Activated CD4-positive, alpha-beta T cell treated with anti-CD3 and anti-CD28 coated beads for 36 hours (primary cell): ENCODE data around the gene ZXDC. TPM values are rescaled to one million over a fixed set of nuclear protein-coding genes. Genes with fewer than 3 reads are reported as not detected.

Experiments used
- total RNA-seq, 2 experiments: library from RNA; stranded (reverse); gene quantifications; one replicate each; pipeline ENCODE4 v1.2.3, GENCODE V29; 2021

The ZXDC gene
- total RNA-seq, 2 experiments from 2014 or later, result 21.6 to 23.1 TPM

Other genes with a start within 250 kb of the ZXDC start
- under 1 TPM; 0.32 to 0.53 TPM for gene KLF15, start 118.5 kb downstream of the ZXDC start, total RNA-seq
- not detected for gene CFAP100, start 81.0 kb downstream of the ZXDC start, total RNA-seq
- gene UROC1, start 41.9 kb upstream of the ZXDC start, total RNA-seq, result not detected
- gene CHST13, start 48.3 kb upstream of the ZXDC start, total RNA-seq, result not detected
- not detected for gene C3orf22, start 83.0 kb upstream of the ZXDC start, total RNA-seq
- 1 to 10 TPM; 2.5 to 3.5 TPM for gene TXNRD3, start 179.2 kb upstream of the ZXDC start, total RNA-seq
- 10 to 100 TPM; 17.1 to 17.7 TPM for gene CHCHD6, start 228.3 kb upstream of the ZXDC start, total RNA-seq